Measurements from ENCODE around the gene CLDN1.

The CLDN1 gene

GRCh38 chr3:190352861-190353457, 30.7 kb upstream of the CLDN1 start:
- H3K36me3 ChIP-seq (ENCODE audit: control insufficient read depth, insufficient read depth, low read length) = no peaks in the 10 kb centered on the region
- H3K4me3 ChIP-seq (ENCODE audit: low read length) = no peak overlapping the region

GRCh38 chr3:190346541-190346940, 24.3 kb upstream of the CLDN1 start:
- Histone ChIP-seq H3K36me3 (ENCODE audit: control insufficient read depth, insufficient read depth, low read length) (no peaks in the 10 kb centered on the region), H3K4me3 (ENCODE audit: low read length) (no peak overlapping the region), H3K9me3 (ENCODE audit: control insufficient read depth, low read length) (no peaks in the 10 kb centered on the region), H3K4me1 (ENCODE audit: control insufficient read depth, insufficient read depth, low read length) (peaks cover 11% of the 10 kb centered on the region), H3K27me3 (ENCODE audit: control insufficient read depth, insufficient read depth, low read length) (no peaks in the 10 kb centered on the region), H3K9ac (ENCODE audit: low read length) (no peak overlapping the region)

More at GRCh38 chr3:190352861-190353457, 30.7 kb upstream of the CLDN1 start:
- H3K9ac ChIP-seq (ENCODE audit: low read length) = no peak overlapping the region
- H3K9me3 ChIP-seq (ENCODE audit: control insufficient read depth, low read length) = no peaks in the 10 kb centered on the region
- no peaks in the 10 kb centered on the region for H3K4me1 ChIP-seq (ENCODE audit: control insufficient read depth, insufficient read depth, low read length)
- no peaks in the 10 kb centered on the region for H3K27me3 ChIP-seq (ENCODE audit: control insufficient read depth, insufficient read depth, low read length)

- no peak overlapping the region for H3K4me3 ChIP-seq (ENCODE audit: low read length)
- H3K9me3 ChIP-seq (ENCODE audit: control insufficient read depth, low read length) = no peaks in the 10 kb centered on the region
Measured at GRCh38 chr3:190345878-190346277, 23.6 kb upstream of the CLDN1 start.

GRCh38 chr3:190345027-190345821, 23.0 kb upstream of the CLDN1 start:
- H3K36me3 ChIP-seq (ENCODE audit: control insufficient read depth, insufficient read depth, low read length) = no peaks in the 10 kb centered on the region
- peaks cover 11% of the 10 kb centered on the region for H3K4me1 ChIP-seq (ENCODE audit: control insufficient read depth, insufficient read depth, low read length)
- no peak overlapping the region for H3K4me3 ChIP-seq (ENCODE audit: low read length)
- H3K27me3 ChIP-seq (ENCODE audit: control insufficient read depth, insufficient read depth, low read length) = no peaks in the 10 kb centered on the region
- H3K9me3 ChIP-seq (ENCODE audit: control insufficient read depth, low read length) = no peaks in the 10 kb centered on the region
- H3K9ac ChIP-seq (ENCODE audit: low read length) = no peak overlapping the region

More at GRCh38 chr3:190345878-190346277, 23.6 kb upstream of the CLDN1 start:
- peaks cover 11% of the 10 kb centered on the region for H3K4me1 ChIP-seq (ENCODE audit: control insufficient read depth, insufficient read depth, low read length)
- no peaks in the 10 kb centered on the region for H3K27me3 ChIP-seq (ENCODE audit: control insufficient read depth, insufficient read depth, low read length)
- H3K36me3 ChIP-seq (ENCODE audit: control insufficient read depth, insufficient read depth, low read length) = no peaks in the 10 kb centered on the region
- H3K9ac ChIP-seq (ENCODE audit: low read length) = no peak overlapping the region

- Histone ChIP-seq H3K36me3 (ENCODE audit: control insufficient read depth, insufficient read depth, low read length) (no peaks in the 10 kb centered on the region), H3K4me1 (ENCODE audit: control insufficient read depth, insufficient read depth, low read length) (peaks cover 17% of the 10 kb centered on the region), H3K27me3 (ENCODE audit: control insufficient read depth, insufficient read depth, low read length) (no peaks in the 10 kb centered on the region), H3K9ac (ENCODE audit: low read length) (no peak overlapping the region), H3K9me3 (ENCODE audit: control insufficient read depth, low read length) (no peaks in the 10 kb centered on the region), H3K4me3 (ENCODE audit: low read length) (no peak overlapping the region)
Measured at GRCh38 chr3:190340071-190340470, 17.8 kb upstream of the CLDN1 start.

GRCh38 chr3:190339130-190339529, 16.9 kb upstream of the CLDN1 start:
- peaks cover 10% of the 10 kb centered on the region for H3K4me1 ChIP-seq (ENCODE audit: control insufficient read depth, insufficient read depth, low read length)
- H3K9me3 ChIP-seq (ENCODE audit: control insufficient read depth, low read length) = no peaks in the 10 kb centered on the region
- H3K4me3 ChIP-seq (ENCODE audit: low read length) = no peak overlapping the region
- no peak overlapping the region for H3K9ac ChIP-seq (ENCODE audit: low read length)
- no peaks in the 10 kb centered on the region for H3K27me3 ChIP-seq (ENCODE audit: control insufficient read depth, insufficient read depth, low read length)
- no peaks in the 10 kb centered on the region for H3K36me3 ChIP-seq (ENCODE audit: control insufficient read depth, insufficient read depth, low read length)

- Histone ChIP-seq H3K27me3 (ENCODE audit: control insufficient read depth, insufficient read depth, low read length) (no peaks in the 10 kb centered on the region), H3K4me3 (ENCODE audit: low read length) (no peak overlapping the region), H3K36me3 (ENCODE audit: control insufficient read depth, insufficient read depth, low read length) (no peaks in the 10 kb centered on the region), H3K9ac (ENCODE audit: low read length) (no peak overlapping the region), H3K4me1 (ENCODE audit: control insufficient read depth, insufficient read depth, low read length) (peaks cover 10% of the 10 kb centered on the region), H3K9me3 (ENCODE audit: control insufficient read depth, low read length) (no peaks in the 10 kb centered on the region)
Measured at GRCh38 chr3:190338717-190339116, 16.5 kb upstream of the CLDN1 start.

- no peaks in the 10 kb centered on the region for H3K36me3 ChIP-seq (ENCODE audit: control insufficient read depth, insufficient read depth, low read length)
Measured at GRCh38 chr3:190337301-190337700, 15.1 kb upstream of the CLDN1 start.

GRCh38 chr3:190336516-190337189, 14.4 kb upstream of the CLDN1 start:
- Histone ChIP-seq H3K9me3 (ENCODE audit: control insufficient read depth, low read length) (no peaks in the 10 kb centered on the region), H3K4me3 (ENCODE audit: low read length) (no peak overlapping the region), H3K36me3 (ENCODE audit: control insufficient read depth, insufficient read depth, low read length) (no peaks in the 10 kb centered on the region), H3K9ac (ENCODE audit: low read length) (no peak overlapping the region), H3K4me1 (ENCODE audit: control insufficient read depth, insufficient read depth, low read length) (peaks cover 10% of the 10 kb centered on the region), H3K27me3 (ENCODE audit: control insufficient read depth, insufficient read depth, low read length) (no peaks in the 10 kb centered on the region)

More at GRCh38 chr3:190337301-190337700, 15.1 kb upstream of the CLDN1 start:
- peaks cover 10% of the 10 kb centered on the region for H3K4me1 ChIP-seq (ENCODE audit: control insufficient read depth, insufficient read depth, low read length)
- H3K9me3 ChIP-seq (ENCODE audit: control insufficient read depth, low read length) = no peaks in the 10 kb centered on the region
- no peak overlapping the region for H3K9ac ChIP-seq (ENCODE audit: low read length)
- no peak overlapping the region for H3K4me3 ChIP-seq (ENCODE audit: low read length)
- H3K27me3 ChIP-seq (ENCODE audit: control insufficient read depth, insufficient read depth, low read length) = no peaks in the 10 kb centered on the region

GRCh38 chr3:190333961-190334360, 11.7 kb upstream of the CLDN1 start:
- peaks cover 7% of the 10 kb centered on the region for H3K4me1 ChIP-seq (ENCODE audit: control insufficient read depth, insufficient read depth, low read length)
- no peaks in the 10 kb centered on the region for H3K9me3 ChIP-seq (ENCODE audit: control insufficient read depth, low read length)

GRCh38 chr3:190330936-190331734, 8.9 kb upstream of the CLDN1 start:
- Histone ChIP-seq H3K27me3 (ENCODE audit: control insufficient read depth, insufficient read depth, low read length) (no peaks in the 10 kb centered on the region), H3K4me1 (ENCODE audit: control insufficient read depth, insufficient read depth, low read length) (peaks cover 3% of the 10 kb centered on the region), H3K9ac (ENCODE audit: low read length) (no peak overlapping the region), H3K4me3 (ENCODE audit: low read length) (no peak overlapping the region), H3K9me3 (ENCODE audit: control insufficient read depth, low read length) (no peaks in the 10 kb centered on the region), H3K36me3 (ENCODE audit: control insufficient read depth, insufficient read depth, low read length) (no peaks in the 10 kb centered on the region)

More at GRCh38 chr3:190333961-190334360, 11.7 kb upstream of the CLDN1 start:
- no peaks in the 10 kb centered on the region for H3K36me3 ChIP-seq (ENCODE audit: control insufficient read depth, insufficient read depth, low read length)
- H3K9ac ChIP-seq (ENCODE audit: low read length) = no peak overlapping the region
- no peaks in the 10 kb centered on the region for H3K27me3 ChIP-seq (ENCODE audit: control insufficient read depth, insufficient read depth, low read length)
- H3K4me3 ChIP-seq (ENCODE audit: low read length) = no peak overlapping the region

Data from mucosa of stomach (tissue), 1 donor.